GM21825 (cell line): ENCODE data around the gene RBMS1.
A peak's percentile ranks its signal among the peaks of the same experiment; 100 is the strongest.

Experiments
- ATAC-seq: cut with Tn5 transposase; IDR thresholded peaks from one replicate; pipeline ENCODE4 v1.9.1; 2021; ENCODE audit warnings: mild to moderate bottlenecking, moderate library complexity; ENCODE audit not compliant: unreplicated experiment

Gene RBMS1

DNA sequence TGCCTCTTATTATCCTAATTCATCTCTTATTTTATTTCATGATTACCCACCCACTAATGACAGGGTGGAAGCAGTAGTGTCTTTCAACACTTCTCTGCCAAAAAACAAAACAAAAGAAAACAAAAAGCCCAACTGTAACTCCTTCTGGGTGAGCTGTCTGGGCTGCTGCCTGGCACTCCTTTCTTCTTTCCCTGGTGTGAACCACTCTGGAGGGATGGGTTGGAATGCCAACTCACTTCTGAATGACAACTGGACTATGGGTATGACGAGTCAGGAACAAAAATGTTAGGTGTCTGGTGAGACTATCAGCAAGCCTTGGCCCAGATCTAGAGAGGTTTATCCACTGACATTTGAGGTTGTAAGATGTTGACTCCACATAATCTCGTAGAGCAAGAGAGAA lies 205.3 kb downstream of the RBMS1 start:
- no peak for ATAC-seq

DNA sequence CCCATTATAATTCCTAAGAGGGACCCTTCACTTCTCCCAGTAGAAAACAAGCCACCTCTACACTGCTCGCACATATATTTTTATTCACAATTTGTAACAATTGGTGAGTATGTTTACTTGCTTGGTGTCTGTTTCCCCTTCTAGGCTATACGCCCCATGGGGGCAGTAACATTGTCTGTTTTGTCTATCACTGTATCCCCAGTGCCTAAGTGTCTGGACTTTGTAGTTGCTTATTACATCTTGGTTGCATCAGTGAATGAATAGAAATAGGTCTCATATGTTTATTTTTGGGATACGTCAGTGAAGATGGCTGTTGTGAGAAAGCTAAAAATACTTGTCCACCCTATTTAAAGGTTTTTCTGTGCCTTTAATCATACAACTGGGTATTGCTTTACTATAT lies 206.1 kb downstream of the RBMS1 start:
- ATAC-seq, result no peak

DNA sequence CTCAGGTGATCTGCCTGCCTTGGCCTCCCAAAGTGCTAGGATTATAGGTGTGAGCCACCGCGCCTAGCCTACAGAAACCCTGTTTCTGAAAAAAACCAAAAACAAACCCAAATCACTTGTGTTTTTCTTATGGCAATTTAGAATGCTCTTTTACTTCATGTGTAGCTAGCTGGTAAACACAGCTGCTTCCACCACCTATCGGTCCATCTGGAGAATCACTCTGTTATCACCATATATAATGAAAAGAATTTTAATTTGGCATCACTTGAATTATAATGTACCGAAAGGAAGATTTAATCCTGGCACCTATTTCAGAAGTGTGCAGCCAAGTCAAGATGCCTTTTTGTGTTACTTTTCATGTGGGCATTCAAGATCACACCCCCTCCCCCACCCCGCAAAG lies 207.1 kb downstream of the RBMS1 start:
- ATAC-seq, result no peak

DNA sequence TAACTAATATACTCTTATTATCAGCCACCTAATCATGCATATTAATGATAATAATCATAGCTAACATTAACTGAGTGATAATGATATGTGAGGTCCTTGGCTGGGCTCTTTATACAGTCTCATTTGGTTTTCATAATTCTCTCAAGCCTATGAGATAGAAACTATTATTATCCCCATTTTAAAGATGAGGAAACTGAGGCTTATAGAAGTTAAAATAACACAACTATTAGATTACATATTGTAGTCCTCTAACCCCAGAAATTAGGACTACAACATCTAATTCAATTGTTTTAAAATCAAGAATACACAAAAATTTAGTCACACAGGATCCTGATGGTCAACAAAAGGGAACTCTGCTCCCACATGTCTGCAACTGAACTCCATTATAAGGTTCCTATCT lies 209.9 kb downstream of the RBMS1 start:
- no peak for ATAC-seq

GRCh38 chr2:160282063-160282580 lies 211.5 kb downstream of the RBMS1 start:
- ATAC-seq, result no peak

DNA sequence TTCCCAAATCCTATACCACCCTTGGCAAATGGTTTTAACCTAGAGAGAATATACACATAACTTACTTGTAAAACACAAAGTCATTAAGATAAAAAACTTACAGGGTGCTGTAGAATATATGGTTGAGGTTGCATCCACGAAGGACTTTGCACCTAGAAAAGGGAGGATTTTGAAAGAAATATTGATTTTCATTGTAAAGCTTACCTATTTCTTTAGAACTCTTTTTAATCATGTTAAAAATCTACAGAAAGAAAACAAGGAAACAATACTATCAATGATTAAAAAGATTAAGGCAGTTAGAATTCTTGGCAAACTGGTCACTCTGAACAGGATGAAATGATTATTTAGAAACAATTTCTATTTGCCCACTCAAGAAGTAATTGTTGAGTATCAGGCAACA lies 212.4 kb downstream of the RBMS1 start:
- no peak for ATAC-seq

GRCh38 chr2:160279813-160280465 lies 213.7 kb downstream of the RBMS1 start:
- no peak for ATAC-seq

DNA sequence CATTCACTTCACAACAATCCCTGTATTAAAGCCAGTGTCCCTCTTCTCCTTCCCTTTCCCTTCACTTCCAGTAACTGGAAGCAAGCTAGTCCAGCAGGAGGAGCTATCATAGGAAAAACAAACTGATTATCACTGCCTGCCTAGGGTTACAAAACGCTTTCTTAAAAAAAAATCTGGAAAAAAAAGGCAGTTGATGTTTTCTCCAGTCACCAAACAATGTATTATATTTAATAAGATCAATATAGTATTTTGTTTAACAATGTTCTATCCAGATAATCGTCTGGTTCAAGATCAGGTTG lies 214.8 kb downstream of the RBMS1 start:
- no peak for ATAC-seq

DNA sequence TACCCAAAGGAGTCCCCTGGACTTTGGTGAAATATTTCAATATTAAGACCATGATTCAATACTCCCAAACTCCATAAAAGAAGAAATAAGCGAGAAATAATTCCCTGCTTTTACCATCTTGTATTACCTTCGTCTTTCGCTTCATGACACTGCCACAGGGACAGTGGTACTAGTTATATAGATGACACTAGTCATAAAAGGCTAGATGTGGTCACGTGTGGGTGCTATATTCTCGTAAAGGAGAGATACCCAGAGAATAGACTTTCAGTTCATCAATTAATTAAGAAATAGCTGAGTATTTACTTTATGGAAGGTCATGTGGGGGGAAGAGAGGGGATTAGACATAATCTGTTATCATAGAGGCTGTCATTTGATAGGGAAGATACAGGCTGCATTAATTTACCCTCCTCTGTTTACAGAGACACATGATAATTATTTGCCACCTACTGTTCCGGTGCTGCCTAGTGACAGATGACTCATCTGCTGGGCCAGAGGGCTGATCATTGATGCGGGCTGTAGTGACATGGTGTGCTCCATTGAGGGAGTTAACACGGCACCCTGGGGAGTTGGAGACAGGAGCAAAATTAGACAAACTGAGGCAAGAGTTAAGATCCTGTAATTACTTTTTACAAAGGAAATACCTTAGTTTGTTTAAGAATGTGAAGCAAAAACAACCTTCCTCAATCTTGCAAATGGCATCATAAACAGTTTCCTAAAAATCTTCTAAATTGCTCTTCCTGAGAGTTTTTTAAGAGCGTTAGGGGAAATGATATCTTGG lies 215.3 kb downstream of the RBMS1 start:
- ATAC-seq, result no peak

- no peak for ATAC-seq
Observed at GRCh38 chr2:160277151-160277550, 216.5 kb downstream of the RBMS1 start.

- no peak for ATAC-seq
Observed at GRCh38 chr2:160275656-160276055, 218.0 kb downstream of the RBMS1 start.

DNA sequence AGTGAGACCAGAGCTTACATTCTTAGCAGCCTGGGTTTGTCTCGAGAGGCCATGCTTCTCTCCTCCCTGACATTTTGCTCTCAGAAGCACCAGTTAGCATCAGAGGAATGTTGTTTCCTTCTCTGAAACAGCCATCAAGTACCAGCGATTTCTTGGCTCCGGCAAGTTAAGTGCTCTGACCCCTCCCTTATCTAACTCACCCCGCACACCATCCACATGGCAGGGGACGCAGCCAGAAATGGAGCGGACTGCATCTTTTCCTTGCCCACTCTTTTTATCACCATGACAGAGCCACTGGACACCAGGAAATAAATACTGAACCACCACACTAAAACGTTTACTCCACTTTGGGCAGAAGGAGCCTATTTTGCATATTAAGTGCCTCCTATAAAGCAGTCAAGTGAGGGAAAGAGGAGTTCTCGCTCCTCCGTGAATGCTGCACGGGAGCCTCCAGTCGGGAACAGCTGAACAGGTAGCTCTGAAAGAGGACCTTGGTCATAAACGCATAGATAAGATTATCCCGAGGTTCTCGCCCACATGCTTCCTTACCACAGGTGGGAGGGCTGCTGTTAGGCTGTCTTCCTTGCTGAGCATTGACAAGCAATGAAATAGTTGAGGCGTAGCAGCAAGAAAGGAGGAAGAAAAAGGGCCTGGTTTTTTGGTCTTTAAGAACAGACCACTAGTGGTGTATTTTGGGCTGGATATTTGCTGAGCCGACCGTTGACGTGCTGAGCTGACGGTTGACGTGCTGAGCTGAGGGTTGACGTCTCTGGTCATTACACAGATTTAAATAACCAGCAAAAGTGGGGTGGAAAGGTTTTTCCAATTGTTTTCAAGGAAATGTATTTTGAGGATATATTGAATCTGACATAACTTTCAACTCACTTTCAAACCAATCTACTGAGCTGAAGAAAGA lies 222.2 kb downstream of the RBMS1 start:
- no peak for ATAC-seq

- ATAC-seq, result no peak
Observed at GRCh38 chr2:160270571-160271113, 223.0 kb downstream of the RBMS1 start.

- ATAC-seq, result peak; percentile 90
Observed at GRCh38 chr2:160269803-160270570, 223.6 kb downstream of the RBMS1 start.

GRCh38 chr2:160269365-160269764 lies 224.2 kb downstream of the RBMS1 start:
- peak; percentile 6 for ATAC-seq

DNA sequence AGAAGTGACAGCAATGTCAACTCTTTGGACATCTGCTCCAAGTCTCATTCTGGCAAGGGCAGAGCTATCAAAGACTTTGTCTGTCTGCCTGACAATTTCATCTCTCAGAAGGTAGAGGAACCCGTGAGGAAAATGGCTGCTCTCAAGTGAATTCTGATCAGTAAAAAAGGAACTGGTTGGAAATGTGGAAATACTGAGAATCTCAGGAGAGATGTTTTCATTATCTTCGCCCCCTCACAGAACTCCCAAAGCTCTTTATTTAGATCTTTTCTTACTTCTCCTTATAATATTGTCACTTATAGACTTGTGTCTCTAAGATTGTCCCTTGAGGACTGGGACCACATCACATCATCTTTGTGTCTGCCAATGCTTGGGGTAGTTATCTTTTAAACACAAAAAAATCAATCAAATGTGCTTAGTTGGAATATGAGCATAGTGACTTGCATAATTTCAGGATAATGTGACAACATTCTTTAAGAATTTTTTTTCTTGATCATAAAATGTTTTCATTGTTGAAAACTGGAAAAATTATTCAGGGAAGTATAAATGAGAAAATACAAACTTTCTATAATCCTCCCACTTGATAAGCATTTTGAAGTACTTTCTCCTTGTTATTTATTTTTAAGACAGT lies 225.3 kb downstream of the RBMS1 start:
- ATAC-seq, result no peak

GRCh38 chr2:160267692-160268091 lies 225.9 kb downstream of the RBMS1 start:
- ATAC-seq, result no peak

- no peak for ATAC-seq
Observed at GRCh38 chr2:160267022-160267421, 226.6 kb downstream of the RBMS1 start.

DNA sequence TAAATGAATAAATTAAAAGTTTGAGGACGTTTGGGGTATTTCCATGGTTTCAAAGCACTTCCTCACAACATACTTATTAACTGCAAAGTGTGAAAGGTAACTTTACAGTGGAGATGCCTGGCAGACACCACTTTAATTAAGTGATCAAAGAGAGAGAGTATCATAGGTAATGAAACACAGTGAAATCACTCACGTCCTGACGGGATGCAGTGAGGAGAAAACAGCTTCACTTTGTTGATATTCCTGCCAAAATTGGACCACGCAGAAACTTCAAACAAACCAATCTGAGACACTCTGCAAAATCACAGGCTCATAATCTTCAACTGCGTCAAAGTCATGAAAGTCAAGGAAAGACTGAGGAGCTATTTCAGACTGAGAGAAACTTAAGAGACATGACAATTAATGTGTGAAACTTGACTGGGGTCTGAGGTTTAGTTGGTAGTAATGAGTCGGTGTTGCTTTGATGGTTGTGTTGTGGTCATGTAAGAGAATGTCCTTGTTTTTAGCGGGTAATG lies 227.5 kb downstream of the RBMS1 start:
- no peak for ATAC-seq

DNA sequence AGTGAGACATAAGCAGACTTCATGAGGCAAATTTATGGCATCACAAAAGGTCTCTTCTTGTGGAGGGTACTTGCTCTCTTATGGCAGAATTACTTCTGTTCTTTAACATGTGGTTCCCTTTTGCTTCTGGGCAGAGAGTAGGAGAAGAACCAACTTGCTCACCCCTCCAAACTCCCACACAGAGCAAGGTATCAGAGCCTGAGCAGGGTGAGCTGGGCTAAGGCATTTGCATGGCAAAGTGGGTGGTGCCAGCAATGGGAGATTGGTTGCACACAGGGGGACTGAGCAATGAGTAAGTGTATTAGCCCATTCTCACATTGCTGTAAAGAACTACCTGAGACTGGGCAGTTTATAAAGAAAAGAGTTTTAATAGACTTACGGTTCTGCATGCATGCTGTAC lies 229.3 kb downstream of the RBMS1 start:
- no peak for ATAC-seq
